HCT116 (cell line): ENCODE measurements around the gene BMPER. TPM values are rescaled to one million over a fixed set of nuclear protein-coding genes. Genes with fewer than 3 reads are reported as not detected.

Experiments used
- ATAC-seq: fragments of 200-7000 bp; cut with Tn5 transposase; 2 replicates; pipeline ENCODE4 v1.9.1; 2020; ENCODE audit warnings: mild to moderate bottlenecking, moderate library complexity
- BruUV-seq: library from RNA; stranded (reverse); fragments of 400-500 nt; replicated peaks from 2 replicates; lab custom pipeline; 2021; lab: Mats Ljungman, UMichigan
- CTCF ChIA-PET: fragments of 300-600 bp; sonication (Branson Sonifier 250); formaldehyde crosslinking; loops from one replicate; lab custom pipeline; 2021; ENCODE audit warnings: antibody characterized with exemption; lab: Charles Lee
- POLR2A ChIA-PET: fragments of 300-600, 350-600 bp; sonication (Branson Sonifier 250); formaldehyde crosslinking; loops from one replicate; lab custom pipeline; 2021; ENCODE audit warnings: antibody characterized with exemption; lab: Charles Lee
- RAD21 ChIA-PET, 2 experiments: fragments of 300-600 bp; sonication (Branson Sonifier 250); formaldehyde crosslinking; loops; one replicate each; lab custom pipeline; 2023; ENCODE audit warnings: low total read pairs in 2 of 2; ENCODE audit not compliant: uncharacterized antibody in 2 of 2, unreplicated experiment in 2 of 2, low non-redundant PET in 1 of 2; lab: Charles Lee
- DNase-seq: peaks from one replicate; pipeline ENCODE4 v3.0.0-alpha.2; 2010; ENCODE audit warnings: low read depth, low spot score
- H2AFZ ChIP-seq: fragments of 200-600 bp; shearing (Covaris generic), sonication (generic); 2 replicates; pipeline ENCODE4 v1.6.1; 2017; ENCODE audit warnings: low read depth, mixed run types, mixed read lengths, antibody characterized with exemption, low read length; ENCODE audit not compliant: poor library complexity, severe bottlenecking
- H3K27ac ChIP-seq: 2 replicates; pipeline ENCODE4 v1.5.1; 2012; ENCODE audit warnings: low read depth, low read length
- H3K27me3 ChIP-seq: fragments of 200-600 bp; sonication (generic); 2 replicates; pipeline ENCODE4 v1.6.1; 2016; ENCODE audit warnings: mixed run types, low read length, mixed read lengths; ENCODE audit not compliant: insufficient read depth
- H3K36me3 ChIP-seq, 2 experiments: fragments of 200-500 bp in 1 of 2; fragments of 200-600 bp in 1 of 2; sonication (Bioruptor generic) in 1 of 2; sonication (generic) in 1 of 2; 2 replicates each; pipeline versions ENCODE4 v1.5.1 to v1.6.1; 2014 to 2016; ENCODE audit warnings: low read length in 2 of 2, inconsistent platforms in 1 of 2, mixed read lengths in 1 of 2, mixed run types in 1 of 2; ENCODE audit not compliant: insufficient read depth in 2 of 2, control insufficient read depth in 1 of 2
- H3K4me1 ChIP-seq, 2 experiments: fragments of 200-600 bp in 1 of 2; sonication (generic) in 1 of 2; 2 replicates each; pipeline versions ENCODE4 v1.5.1 to v1.6.1; 2012 to 2017; ENCODE audit warnings: low read length in 2 of 2, inconsistent platforms in 1 of 2, mild to moderate bottlenecking in 1 of 2, mixed read lengths in 1 of 2, mixed run types in 1 of 2, moderate library complexity in 1 of 2; ENCODE audit not compliant: insufficient read depth in 2 of 2, control insufficient read depth in 1 of 2
- H3K4me2 ChIP-seq: fragments of 200-600 bp; sonication (generic); 2 replicates; pipeline ENCODE4 v1.6.1; 2017; ENCODE audit warnings: mixed run types, low read length, mixed read lengths
- H3K4me3 ChIP-seq, 2 experiments: fragments of 200-600 bp in 1 of 2; sonication (generic) in 1 of 2; replicated peaks in 1 of 2; 2 replicates each; pipeline ENCODE4 v1.5.1; 2011 to 2016; ENCODE audit warnings: low read length in 2 of 2, control low read depth in 1 of 2, low read depth in 1 of 2, mild to moderate bottlenecking in 1 of 2, mixed read lengths in 1 of 2, mixed run types in 1 of 2
- H3K79me2 ChIP-seq: fragments of 200-600 bp; sonication (generic); 2 replicates; pipeline ENCODE4 v1.6.1; 2017; ENCODE audit warnings: mild to moderate bottlenecking, mixed run types, low read length, moderate library complexity, mixed read lengths; ENCODE audit not compliant: insufficient read depth
- H3K9ac ChIP-seq: fragments of 200-600 bp; sonication (generic); 2 replicates; pipeline ENCODE4 v1.6.1; 2016; ENCODE audit warnings: low read length, mixed read lengths
- H3K9me2 ChIP-seq: fragments of 200-600 bp; sonication (generic), shearing (Covaris generic); 2 replicates; pipeline ENCODE4 v1.6.1; 2017; ENCODE audit warnings: mixed run types, mild to moderate bottlenecking, moderate library complexity; ENCODE audit not compliant: insufficient read depth
- H3K9me3 ChIP-seq, 2 experiments: fragments of 200-500 bp in 1 of 2; fragments of 200-600 bp in 1 of 2; sonication (Bioruptor generic) in 1 of 2; sonication (generic) in 1 of 2; 2 replicates each; pipeline ENCODE4 v1.6.1; 2014 to 2017; ENCODE audit warnings: low read length in 2 of 2, mixed read lengths in 2 of 2, inconsistent platforms in 1 of 2, low read depth in 1 of 2, mild to moderate bottlenecking in 1 of 2, mixed run types in 1 of 2, moderate library complexity in 1 of 2; ENCODE audit not compliant: control insufficient read depth in 1 of 2, insufficient read depth in 1 of 2
- H4K20me1 ChIP-seq: fragments of 200-600 bp; sonication (generic), shearing (Covaris generic); 2 replicates; pipeline ENCODE4 v1.6.1; 2017; ENCODE audit warnings: mixed run types, mild to moderate bottlenecking, moderate library complexity; ENCODE audit not compliant: insufficient read depth
- CBX3 ChIP-seq: IDR thresholded peaks from 2 replicates; pipeline ENCODE4 v1.6.1; 2012; ENCODE audit warnings: low read depth
- ELF1 ChIP-seq: IDR thresholded peaks from 2 replicates; pipeline ENCODE4 v1.6.1; 2012; ENCODE audit warnings: low read depth, borderline replicate concordance
- EZH2 ChIP-seq: fragments of 200-600 bp; sonication (generic); IDR thresholded peaks from 2 replicates; pipeline ENCODE4 v1.6.1; 2017; ENCODE audit warnings: antibody characterized with exemption, mixed run types
- EZH2phosphoT487 ChIP-seq: fragments of 200-600 bp; IDR thresholded peaks from 2 replicates; pipeline ENCODE4 v1.6.1; 2018; ENCODE audit warnings: antibody characterized with exemption, borderline replicate concordance
- FOSL1 ChIP-seq: IDR thresholded peaks from 2 replicates; pipeline ENCODE4 v1.6.1; 2012; ENCODE audit warnings: low read depth
- JUND ChIP-seq: IDR thresholded peaks from 2 replicates; pipeline ENCODE4 v1.6.1; 2012
- RAD21 ChIP-seq: IDR thresholded peaks from 2 replicates; pipeline ENCODE4 v1.6.1; 2012; ENCODE audit warnings: low read depth, mild to moderate bottlenecking
- SP1 ChIP-seq: IDR thresholded peaks from 2 replicates; pipeline ENCODE4 v1.6.1; 2012; ENCODE audit warnings: low read depth
- SRF ChIP-seq: IDR thresholded peaks from 2 replicates; pipeline ENCODE4 v1.6.1; 2012; ENCODE audit warnings: low read depth
- TCF7L2 ChIP-seq: IDR thresholded peaks from 2 replicates; pipeline ENCODE4 v1.7.0; 2011; ENCODE audit warnings: borderline replicate concordance, inconsistent platforms; ENCODE audit not compliant: insufficient read depth, insufficient read length; ENCODE audit errors: extremely low read depth
- YY1 ChIP-seq: IDR thresholded peaks from 2 replicates; pipeline ENCODE4 v1.6.1; 2011; ENCODE audit warnings: low read length, low read depth, moderate library complexity, mild to moderate bottlenecking; ENCODE audit not compliant: insufficient replicate concordance; ENCODE audit errors: extremely low read depth
- ZFX ChIP-seq: fragments of 450-650 bp; IDR thresholded peaks from 2 replicates; pipeline ENCODE4 v1.6.1; 2017
- ZNF274 ChIP-seq: fragments of 200-500 bp; sonication (Bioruptor generic); IDR thresholded peaks from 2 replicates; pipeline ENCODE4 v1.6.1; 2014; ENCODE audit warnings: mild to moderate bottlenecking, low read depth, low read length, inconsistent platforms
- intact Hi-C: fragments of 100-400 bp; cut with micrococcal nuclease; formaldehyde crosslinking; loops from 2 replicates; pipeline ENCODE4 v1.10.0; 2022
- total RNA-seq: library from RNA; stranded (reverse); gene quantifications from one replicate; pipeline ENCODE4 v1.2.1, GENCODE V29; 2021; ENCODE audit not compliant: unreplicated experiment
- TF ChIP-seq, protein P1 (sequence below): IDR thresholded peaks from 2 replicates; pipeline ENCODE4 v1.6.1; 2012
- TF ChIP-seq, protein P2 (sequence below), 3 experiments: fragments of 200-600 bp in 1 of 3; sonication (generic) in 1 of 3; IDR thresholded peaks in 2 of 3; conservative IDR thresholded peaks in 1 of 3; 2 replicates each; pipeline ENCODE4 v1.5.1; 2012 to 2017; ENCODE audit warnings: low read depth in 2 of 3, low read length in 2 of 3, antibody characterized with exemption in 1 of 3, borderline replicate concordance in 1 of 3, control low read depth in 1 of 3, mild to moderate bottlenecking in 1 of 3, mixed read lengths in 1 of 3, mixed run types in 1 of 3, moderate library complexity in 1 of 3; ENCODE audit not compliant: insufficient read depth in 1 of 3
- TF ChIP-seq, protein P3 (sequence below): IDR thresholded peaks from 2 replicates; pipeline ENCODE4 v1.6.1; 2011; ENCODE audit warnings: mild to moderate bottlenecking, low read length, moderate library complexity; ENCODE audit not compliant: insufficient replicate concordance; ENCODE audit errors: extremely low read depth

Gene BMPER
- total RNA-seq, 1 experiment from 2014 or later = not detected

DNA sequence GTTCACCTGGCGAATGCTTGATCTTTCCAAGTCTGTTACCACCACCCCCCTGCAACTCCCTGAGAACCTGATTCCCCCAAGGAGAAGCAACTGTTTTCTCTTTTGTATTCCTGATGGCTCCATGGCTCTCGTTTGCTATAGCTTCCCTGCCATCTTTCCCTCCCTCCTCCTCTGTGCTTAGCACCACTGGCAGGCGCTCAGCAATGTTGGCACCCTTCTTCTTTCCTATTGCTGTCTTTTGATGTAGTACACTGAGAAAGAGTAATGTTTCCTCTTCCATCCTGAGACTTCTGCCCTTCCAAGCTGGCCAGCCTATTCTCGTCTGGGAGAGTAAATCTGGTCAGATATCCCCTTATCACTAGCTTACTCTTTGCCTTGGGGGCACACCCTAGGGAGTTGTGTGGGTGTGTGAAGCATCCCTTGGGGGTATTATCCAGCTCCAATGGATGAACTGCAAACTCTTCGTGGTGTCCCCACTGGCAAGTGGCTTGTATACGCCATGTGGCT is 74.0 kb downstream of the BMPER start:
- Histone ChIP-seq H3K9me3 (no peaks in the 10 kb centered on the region), H3K4me1 (peaks cover 0 to 11% of the 10 kb centered on the region in 2 experiments; a peak in 2 of 4 replicates), H2AFZ (no peak overlapping the region), H3K27me3 (no peaks in the 10 kb centered on the region), H3K9me2 (no peaks in the 10 kb centered on the region), H4K20me1 (no peaks in the 10 kb centered on the region), H3K79me2 (no peaks in the 10 kb centered on the region), H3K4me3 (no peak overlapping the region), H3K9ac (no peak overlapping the region), H3K36me3 (no peaks in the 10 kb centered on the region), H3K27ac (no peak overlapping the region), H3K4me2 (peak overlapping the region; percentile 33)
- ChIA-PET CTCF (no interaction called here), RAD21 (no interaction called here), POLR2A (no interaction called here)
- ATAC-seq = no peak
- intact Hi-C loops = no loop called here
- no TSS peak for BruUV-seq
- DNase-seq = no peak
- no peak for TF ChIP-seq CBX3
- TF ChIP-seq, protein P1, sequence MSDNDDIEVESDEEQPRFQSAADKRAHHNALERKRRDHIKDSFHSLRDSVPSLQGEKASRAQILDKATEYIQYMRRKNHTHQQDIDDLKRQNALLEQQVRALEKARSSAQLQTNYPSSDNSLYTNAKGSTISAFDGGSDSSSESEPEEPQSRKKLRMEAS = no peak
- TF ChIP-seq SP1 = no peak
- no peak for TF ChIP-seq EZH2phosphoT487
- TF ChIP-seq EZH2 = no peak
- no peak for TF ChIP-seq ZFX
- TF ChIP-seq, protein P2, sequence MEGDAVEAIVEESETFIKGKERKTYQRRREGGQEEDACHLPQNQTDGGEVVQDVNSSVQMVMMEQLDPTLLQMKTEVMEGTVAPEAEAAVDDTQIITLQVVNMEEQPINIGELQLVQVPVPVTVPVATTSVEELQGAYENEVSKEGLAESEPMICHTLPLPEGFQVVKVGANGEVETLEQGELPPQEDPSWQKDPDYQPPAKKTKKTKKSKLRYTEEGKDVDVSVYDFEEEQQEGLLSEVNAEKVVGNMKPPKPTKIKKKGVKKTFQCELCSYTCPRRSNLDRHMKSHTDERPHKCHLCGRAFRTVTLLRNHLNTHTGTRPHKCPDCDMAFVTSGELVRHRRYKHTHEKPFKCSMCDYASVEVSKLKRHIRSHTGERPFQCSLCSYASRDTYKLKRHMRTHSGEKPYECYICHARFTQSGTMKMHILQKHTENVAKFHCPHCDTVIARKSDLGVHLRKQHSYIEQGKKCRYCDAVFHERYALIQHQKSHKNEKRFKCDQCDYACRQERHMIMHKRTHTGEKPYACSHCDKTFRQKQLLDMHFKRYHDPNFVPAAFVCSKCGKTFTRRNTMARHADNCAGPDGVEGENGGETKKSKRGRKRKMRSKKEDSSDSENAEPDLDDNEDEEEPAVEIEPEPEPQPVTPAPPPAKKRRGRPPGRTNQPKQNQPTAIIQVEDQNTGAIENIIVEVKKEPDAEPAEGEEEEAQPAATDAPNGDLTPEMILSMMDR (IDR thresholded peaks at IDR 0.05 in 2 of 3, conservative IDR thresholded peaks at IDR 0.05 in 1 of 3; ENCODE audit: borderline replicate concordance in 1 of 3, insufficient read depth in 1 of 3, low read depth in 2 of 3, low read length in 2 of 3) = no peak
- TF ChIP-seq JUND = no peak
- no peak for TF ChIP-seq ZNF274
- TF ChIP-seq SRF = no peak
- TF ChIP-seq YY1 = no peak
- no peak for TF ChIP-seq ELF1
- TF ChIP-seq TCF7L2 = no peak
- TF ChIP-seq, protein P3, sequence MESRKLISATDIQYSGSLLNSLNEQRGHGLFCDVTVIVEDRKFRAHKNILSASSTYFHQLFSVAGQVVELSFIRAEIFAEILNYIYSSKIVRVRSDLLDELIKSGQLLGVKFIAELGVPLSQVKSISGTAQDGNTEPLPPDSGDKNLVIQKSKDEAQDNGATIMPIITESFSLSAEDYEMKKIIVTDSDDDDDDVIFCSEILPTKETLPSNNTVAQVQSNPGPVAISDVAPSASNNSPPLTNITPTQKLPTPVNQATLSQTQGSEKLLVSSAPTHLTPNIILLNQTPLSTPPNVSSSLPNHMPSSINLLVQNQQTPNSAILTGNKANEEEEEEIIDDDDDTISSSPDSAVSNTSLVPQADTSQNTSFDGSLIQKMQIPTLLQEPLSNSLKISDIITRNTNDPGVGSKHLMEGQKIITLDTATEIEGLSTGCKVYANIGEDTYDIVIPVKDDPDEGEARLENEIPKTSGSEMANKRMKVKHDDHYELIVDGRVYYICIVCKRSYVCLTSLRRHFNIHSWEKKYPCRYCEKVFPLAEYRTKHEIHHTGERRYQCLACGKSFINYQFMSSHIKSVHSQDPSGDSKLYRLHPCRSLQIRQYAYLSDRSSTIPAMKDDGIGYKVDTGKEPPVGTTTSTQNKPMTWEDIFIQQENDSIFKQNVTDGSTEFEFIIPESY = no peak
- TF ChIP-seq RAD21 = no peak
- TF ChIP-seq FOSL1 = no peak
